GM06990 (cell line): Measurements from ENCODE around the gene SIX1.

ENCODE experiments used
- DNase-seq: peaks from one replicate; pipeline ENCODE4 v3.0.0-alpha.2; 2011; ENCODE audit not compliant: insufficient read length; ENCODE audit errors: extremely low read depth
- H3K27me3 ChIP-seq: replicated peaks from 2 replicates; pipeline ENCODE4 v1.6.0; 2011; ENCODE audit warnings: low read length; ENCODE audit not compliant: control insufficient read depth, insufficient read depth
- H3K36me3 ChIP-seq: 2 replicates; pipeline ENCODE4 v1.5.1; 2011; ENCODE audit warnings: low read length; ENCODE audit not compliant: control insufficient read depth, insufficient read depth
- H3K4me3 ChIP-seq: replicated peaks from 2 replicates; pipeline ENCODE4 v1.5.1; 2011; ENCODE audit warnings: low read depth, mild to moderate bottlenecking, control low read depth, low read length
- CTCF ChIP-seq: IDR thresholded peaks from 2 replicates; pipeline ENCODE4 v1.5.1; 2011; ENCODE audit warnings: low read length, control low read depth, mild to moderate bottlenecking, inconsistent platforms; ENCODE audit not compliant: insufficient read depth, poor library complexity, severe bottlenecking

The SIX1 gene

GRCh38 chr14:60641742-60642269 lies 7.5 kb downstream of the SIX1 start:
- no peak for TF ChIP-seq CTCF
- Histone ChIP-seq H3K36me3 (no peaks in the 10 kb centered on the region), H3K4me3 (no peak overlapping the region), H3K27me3 (no peaks in the 10 kb centered on the region; the same call in none of the 2 replicates)
- no peak for DNase-seq

GRCh38 chr14:60640859-60641741 lies 8.2 kb downstream of the SIX1 start:
- no peak overlapping the region for H3K4me3 ChIP-seq
- no peak for TF ChIP-seq CTCF
- no peaks in the 10 kb centered on the region; the same call in none of the 2 replicates for H3K27me3 ChIP-seq
- H3K36me3 ChIP-seq = no peaks in the 10 kb centered on the region
- no peak for DNase-seq

GRCh38 chr14:60639674-60640073 lies 9.6 kb downstream of the SIX1 start:
- H3K27me3 ChIP-seq = no peaks in the 10 kb centered on the region; the same call in none of the 2 replicates
- no peak overlapping the region for H3K4me3 ChIP-seq
- DNase-seq = no peak
- H3K36me3 ChIP-seq = no peaks in the 10 kb centered on the region
- TF ChIP-seq CTCF = no peak

- Histone ChIP-seq H3K27me3 (no peaks in the 10 kb centered on the region; the same call in none of the 2 replicates), H3K4me3 (no peak overlapping the region), H3K36me3 (no peaks in the 10 kb centered on the region)
- no peak for TF ChIP-seq CTCF
- no peak for DNase-seq
These were observed 11.6 kb downstream of the SIX1 start for GRCh38 chr14:60637479-60638315.

- H3K4me3 ChIP-seq = no peak overlapping the region
- no peaks in the 10 kb centered on the region for H3K36me3 ChIP-seq
- no peak for TF ChIP-seq CTCF
- no peaks in the 10 kb centered on the region; the same call in none of the 2 replicates for H3K27me3 ChIP-seq
- DNase-seq = no peak
These were observed 12.3 kb downstream of the SIX1 start for GRCh38 chr14:60636879-60637478.
